ENCODE results near the gene CHURC1.

CHURC1 gene

GRCh38 chr14:64938972-64939816 is 24.9 kb downstream of the CHURC1 start:
- no peak for DNase-seq (ENCODE audit: low read depth, low spot score)

GRCh38 chr14:64939817-64940190 is 25.5 kb downstream of the CHURC1 start:
- DNase-seq (ENCODE audit: low read depth, low spot score): no peak

GRCh38 chr14:64940336-64940910 is 26.2 kb downstream of the CHURC1 start:
- DNase-seq (ENCODE audit: low read depth, low spot score): no peak

GRCh38 chr14:64942531-64943111 is 28.4 kb downstream of the CHURC1 start, which contains the start of gene GPX2:
TSS of gene GPX2 (minus strand) at chr14:64942745. CDS start at chr14:64942726, 19 bp downstream.
- DNase-seq (ENCODE audit: low read depth, low spot score): no peak

GRCh38 chr14:64943556-64943955 is 29.3 kb downstream of the CHURC1 start:
- DNase-seq (ENCODE audit: low read depth, low spot score): no peak

GRCh38 chr14:64944041-64944440 is 29.8 kb downstream of the CHURC1 start:
- DNase-seq (ENCODE audit: low read depth, low spot score): no peak

- no peak for DNase-seq (ENCODE audit: low read depth, low spot score)
These were observed 30.6 kb downstream of the CHURC1 start for GRCh38 chr14:64944861-64945260.

GRCh38 chr14:64945431-64946178 is 31.4 kb downstream of the CHURC1 start:
- DNase-seq (ENCODE audit: low read depth, low spot score): no peak

GRCh38 chr14:64946310-64947045 is 32.2 kb downstream of the CHURC1 start:
- no peak for DNase-seq (ENCODE audit: low read depth, low spot score)

GRCh38 chr14:64947710-64948611 is 33.7 kb downstream of the CHURC1 start:
- no peak for DNase-seq (ENCODE audit: low read depth, low spot score)

- DNase-seq (ENCODE audit: low read depth, low spot score): no peak
These were observed 34.5 kb downstream of the CHURC1 start for GRCh38 chr14:64948612-64949210.

- DNase-seq (ENCODE audit: low read depth, low spot score): no peak
These were observed 36.6 kb downstream of the CHURC1 start for GRCh38 chr14:64950889-64951288.

GRCh38 chr14:64951291-64951690 is 37.0 kb downstream of the CHURC1 start:
- DNase-seq (ENCODE audit: low read depth, low spot score): no peak

GRCh38 chr14:64951724-64952123 is 37.5 kb downstream of the CHURC1 start:
- no peak for DNase-seq (ENCODE audit: low read depth, low spot score)

GRCh38 chr14:64952598-64953309 is 38.5 kb downstream of the CHURC1 start:
- DNase-seq (ENCODE audit: low read depth, low spot score): no peak

GRCh38 chr14:64953310-64953654 is 39.0 kb downstream of the CHURC1 start:
- no peak for DNase-seq (ENCODE audit: low read depth, low spot score)

- no peak for DNase-seq (ENCODE audit: low read depth, low spot score)
These were observed 39.4 kb downstream of the CHURC1 start for GRCh38 chr14:64953661-64954060.

- no peak for DNase-seq (ENCODE audit: low read depth, low spot score)
These were observed 40.4 kb downstream of the CHURC1 start for GRCh38 chr14:64954491-64955240.

GRCh38 chr14:64955297-64955696 is 41.0 kb downstream of the CHURC1 start:
- DNase-seq (ENCODE audit: low read depth, low spot score): no peak

Measured in activated naive CD8-positive, alpha-beta T cell treated with anti-CD3 and anti-CD28 coated beads, Interleukin-2, amount 50 U/mL, for 16 hours (primary cell).